K562 (cell line): ENCODE results near the gene ATXN7L2. TPM values are rescaled to one million over a fixed set of nuclear protein-coding genes. Genes with fewer than 3 reads are reported as not detected.

Source experiments
- ATAC-seq: fragments of 200-7000 bp; cut with Tn5 transposase; 3 replicates; pipeline ENCODE4 v1.9.1; 2020; ENCODE audit warnings: moderate library complexity
- BruUV-seq: library from RNA; stranded (reverse); fragments of 400-500 nt; replicated peaks from 2 replicates; lab custom pipeline; 2021; lab: Mats Ljungman, UMichigan
- CTCF ChIA-PET: fragments of 300-600 bp; formaldehyde crosslinking; extraction: SDS; loops from one replicate; lab custom pipeline; 2021; ENCODE audit warnings: low intra/inter-chr PET ratio; lab: Yijun Ruan, JAX
- POLR2A ChIA-PET: fragments of 300-600, 350-650 bp; sonication (Branson Sonifier 250); formaldehyde crosslinking; extraction: SDS; loops from one replicate; lab custom pipeline; 2021; ENCODE audit warnings: antibody characterized with exemption, inconsistent platforms; lab: Yijun Ruan, JAX
- DNase-seq, 4 experiments: peaks; one replicate each; pipeline versions ENCODE4 v3.0.0 to v3.0.0-alpha.2; 2011 to 2018; ENCODE audit warnings: low spot score in 3 of 4, mixed read lengths in 3 of 4; ENCODE audit errors: extremely low read depth in 1 of 4
- FAIRE-seq: peaks from 2 replicates; lab custom pipeline; 2011; peaks lifted over from hg19 to GRCh38; lab: Jason Lieb, UNC
- H2AFZ ChIP-seq: 2 replicates; pipeline ENCODE4 v1.6.0; 2011; ENCODE audit warnings: low read depth, low read length, control low read depth, inconsistent platforms
- H3K27ac ChIP-seq: fragments of 200-600 bp; 3 replicates; pipeline ENCODE4 v1.8.0; 2011; ENCODE audit warnings: low read depth, mild to moderate bottlenecking, control low read depth, inconsistent platforms, low read length, moderate library complexity, mixed read lengths; ENCODE audit errors: extremely low read depth
- H3K27me3 ChIP-seq, 2 experiments: fragments of 300-600 bp in 1 of 2; 2 replicates in 1 of 2; 3 replicates in 1 of 2; pipeline versions ENCODE4 v1.6.0 to v1.8.0; 2011; ENCODE audit warnings: inconsistent platforms in 2 of 2, low read length in 2 of 2, mild to moderate bottlenecking in 1 of 2, mixed read lengths in 1 of 2, moderate library complexity in 1 of 2; ENCODE audit not compliant: control insufficient read depth in 2 of 2, insufficient read depth in 2 of 2
- H3K36me3 ChIP-seq: fragments of 300-600 bp; 3 replicates; pipeline ENCODE4 v1.8.0; 2011; ENCODE audit warnings: mild to moderate bottlenecking, low read length, inconsistent platforms; ENCODE audit not compliant: control insufficient read depth, insufficient read depth
- H3K4me1 ChIP-seq, 2 experiments: fragments of 200-600 bp in 1 of 2; replicated peaks in 1 of 2; 2 replicates in 1 of 2; 3 replicates in 1 of 2; pipeline versions ENCODE4 v1.5.1 to v1.8.0; 2011; ENCODE audit warnings: inconsistent platforms in 2 of 2, low read length in 2 of 2, mild to moderate bottlenecking in 1 of 2, mixed read lengths in 1 of 2, moderate library complexity in 1 of 2; ENCODE audit not compliant: control insufficient read depth in 2 of 2, insufficient read depth in 2 of 2
- H3K4me2 ChIP-seq: 2 replicates; pipeline ENCODE4 v1.6.1; 2011; ENCODE audit warnings: low read length, control low read depth, inconsistent platforms, mixed read lengths; ENCODE audit not compliant: insufficient read depth
- H3K4me3 ChIP-seq: fragments of 200-600 bp; sonication (generic), shearing (Covaris generic); 2 replicates; pipeline ENCODE4 v1.5.1; 2016; ENCODE audit warnings: control low read depth, inconsistent platforms
- H3K79me2 ChIP-seq: fragments of 200-600 bp; 3 replicates; pipeline ENCODE4 v1.8.0; 2011; ENCODE audit warnings: low read length, inconsistent platforms; ENCODE audit not compliant: control insufficient read depth, insufficient read depth
- H3K9ac ChIP-seq, 2 experiments: 2 replicates each; pipeline versions ENCODE4 v1.6.0 to v1.6.1; 2011; ENCODE audit warnings: low read depth in 2 of 2, low read length in 2 of 2, control low read depth in 1 of 2, inconsistent platforms in 1 of 2, mild to moderate bottlenecking in 1 of 2, mixed read lengths in 1 of 2; ENCODE audit not compliant: insufficient read depth in 1 of 2
- H3K9me1 ChIP-seq: one replicate; pipeline ENCODE4 v1.6.0; 2011; ENCODE audit warnings: inconsistent platforms, mild to moderate bottlenecking, low read length, moderate library complexity; ENCODE audit not compliant: control insufficient read depth, insufficient read depth
- H3K9me3 ChIP-seq: replicated peaks from 2 replicates; pipeline ENCODE4 v1.5.1; 2011; ENCODE audit warnings: low read depth, low read length, inconsistent platforms; ENCODE audit not compliant: control insufficient read depth, insufficient read depth
- H4K20me1 ChIP-seq: replicated peaks from 2 replicates; pipeline ENCODE4 v1.6.1; 2011; ENCODE audit warnings: low read length, inconsistent platforms, mixed read lengths; ENCODE audit not compliant: control insufficient read depth, insufficient read depth
- LEF1 ChIP-seq: fragments of 450-650 bp; IDR thresholded peaks from 2 replicates; pipeline ENCODE4 v1.6.1; 2016; ENCODE audit warnings: mild to moderate bottlenecking
- MYBL2 ChIP-seq, 2 experiments: fragments of 450-650 bp in 1 of 2; sonication (generic) in 1 of 2; formaldehyde crosslinking in 1 of 2; IDR thresholded peaks; 2 replicates each; pipeline versions ENCODE4 v1.6.1 to v1.8.1; 2017 to 2022; ENCODE audit warnings: borderline replicate concordance in 1 of 2, inconsistent platforms in 1 of 2, low read depth in 1 of 2, mild to moderate bottlenecking in 1 of 2, missing genetic modification reagents in 1 of 2, moderate library complexity in 1 of 2
- PHB2 ChIP-seq: fragments of 450-650 bp; IDR thresholded peaks from 2 replicates; pipeline ENCODE4 v1.6.1; 2017; ENCODE audit warnings: low read depth
- ZKSCAN1 ChIP-seq: fragments of 150-350 bp; IDR thresholded peaks from 2 replicates; pipeline ENCODE4 v1.6.1; 2016; ENCODE audit warnings: low read depth, low read length
- WGBS: fragments of 100-300 bp; shearing (Covaris generic); methylation state at CpG from one replicate; pipeline ENCODE4 v1.1.6; 2016; ENCODE audit warnings: low coverage, mixed read lengths; ENCODE audit not compliant: insufficient coverage; ENCODE audit errors: missing lambda C conversion rate; 5-methylcytosine and 5-hydroxymethylcytosine counted together
- in situ Hi-C: fragments of 300-500 bp; cut with MboI; formaldehyde crosslinking; loops from 4 replicates; pipeline ENCODE4 v1.15.0; 2018; ENCODE audit warnings: inconsistent platforms, mixed read lengths
- intact Hi-C: fragments of 100-400 bp; cut with micrococcal nuclease; formaldehyde crosslinking; loops from 2 replicates; pipeline ENCODE4 v1.14.2; 2022
- polyA plus RNA-seq, 8 experiments: library from polyadenylated mRNA; depleted of rRNA in 4 of 8; stranded (reverse) in 5 of 8; unstranded in 3 of 8; fragments of >200 nt; fragmentation: Nextera tagmentation in 2 of 8; fragmentation: Illumina TruSeq in 1 of 8; extraction: Ambion mirVana in 2 of 8; extraction: Trizol in 1 of 8; gene quantifications; 2 replicates each; pipeline versions ENCODE4 v1.2.1 to v1.2.3, GENCODE V29; 2011 to 2014; ENCODE audit warnings: inconsistent platforms in 1 of 8, missing spikeins in 1 of 8
- total RNA-seq, 7 experiments: library from RNA; depleted of rRNA in 6 of 7; stranded (reverse); fragments of >200 nt in 6 of 7; fragmentation: Illumina TruSeq in 2 of 7; extraction: Trizol in 2 of 7; gene quantifications; 2 replicates each; pipeline versions ENCODE4 v1.2.1 to v1.2.3, GENCODE V29; 2011 to 2021; ENCODE audit warnings: low replicate concordance in 1 of 7
- TF ChIP-seq, protein P1 (sequence below): fragments of 450-650 bp; IDR thresholded peaks from 2 replicates; pipeline ENCODE4 v1.6.1; 2016; ENCODE audit warnings: missing biosample characterization, missing genetic modification characterization

ATXN7L2 gene
- total and polyA plus RNA-seq, 9 of the 15 experiments (the other 6 are each of a cell fraction or from before 2014, with no cell fraction given), result 0.21 to 10.4 (median 5.8) TPM

DNA sequence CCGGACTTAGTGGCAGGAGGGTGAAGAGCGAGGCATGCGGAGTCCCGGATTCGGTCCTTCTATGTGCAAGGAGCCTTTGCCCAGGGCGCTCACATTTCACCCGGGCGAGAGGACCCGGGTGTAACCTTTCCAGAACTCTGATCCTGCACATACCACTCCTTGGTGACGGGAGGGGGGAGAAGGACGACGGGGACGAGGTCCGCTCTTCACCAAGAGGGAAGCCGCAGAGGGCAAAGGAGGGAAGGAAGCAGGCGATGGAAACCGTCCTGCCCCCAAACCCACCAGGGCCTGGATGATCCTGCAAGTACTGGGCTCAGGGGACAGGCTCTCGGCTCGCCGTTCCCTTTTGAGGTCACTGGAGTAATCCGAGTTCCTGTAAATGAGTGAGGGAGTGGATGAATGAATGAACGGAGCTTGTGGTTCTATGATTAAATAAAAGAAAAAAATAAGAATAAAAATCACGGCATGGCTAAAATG lies 16.4 kb upstream of the ATXN7L2 start:
- ChIA-PET POLR2A (no interaction called here), CTCF (no interaction called here)
- peak in 1 of 4 experiments; percentile 16 for DNase-seq
- WGBS, result 22% methylated on average over 16 of the region's 23 CpGs
- TF ChIP-seq, protein P1, sequence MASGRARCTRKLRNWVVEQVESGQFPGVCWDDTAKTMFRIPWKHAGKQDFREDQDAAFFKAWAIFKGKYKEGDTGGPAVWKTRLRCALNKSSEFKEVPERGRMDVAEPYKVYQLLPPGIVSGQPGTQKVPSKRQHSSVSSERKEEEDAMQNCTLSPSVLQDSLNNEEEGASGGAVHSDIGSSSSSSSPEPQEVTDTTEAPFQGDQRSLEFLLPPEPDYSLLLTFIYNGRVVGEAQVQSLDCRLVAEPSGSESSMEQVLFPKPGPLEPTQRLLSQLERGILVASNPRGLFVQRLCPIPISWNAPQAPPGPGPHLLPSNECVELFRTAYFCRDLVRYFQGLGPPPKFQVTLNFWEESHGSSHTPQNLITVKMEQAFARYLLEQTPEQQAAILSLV, result no peak
- TF ChIP-seq MYBL2 (IDR thresholded peaks at IDR 0.05; ENCODE audit: low read depth) (no peak), MYBL2 (CRISPR knock-in tag; IDR thresholded peaks at IDR 0.05; ENCODE audit: borderline replicate concordance) (no peak), LEF1 (no peak), PHB2 (no peak), ZKSCAN1 (no peak)
- intact Hi-C loops, result no loop called here
- Histone ChIP-seq H3K79me2 (no peaks in the 10 kb centered on the region), H3K9me3 (no peaks in the 10 kb centered on the region), H3K36me3 (no peaks in the 10 kb centered on the region), H3K4me1 (peaks cover 0 to 11% of the 10 kb centered on the region in 2 experiments; a peak in 3 of 5 replicates), H2AFZ (no peak overlapping the region), H4K20me1 (no peaks in the 10 kb centered on the region; the same call in 1 of the 2 replicates), H3K4me3 (no peak overlapping the region), H3K27ac (no peak overlapping the region), H3K27me3 (peaks cover 61 to 62% of the 10 kb centered on the region in 2 experiments), H3K9ac (no peak overlapping the region), H3K4me2 (no peak overlapping the region), H3K9me1 (no peaks in the 10 kb centered on the region)
- BruUV-seq, result no TSS peak
- ATAC-seq, result no peak
- in situ Hi-C loops, result no loop called here
- FAIRE-seq, result no peak
